ENCODE measurements around the gene ARL6IP5. TPM values are rescaled to one million over a fixed set of nuclear protein-coding genes. Genes with fewer than 3 reads are reported as not detected.

The ARL6IP5 gene
- total and polyA plus RNA-seq, 9 of the 15 experiments (the other 6 are each of a cell fraction or from before 2014, with no cell fraction given): 10.3 to 54.0 (median 12.7) TPM

DNA sequence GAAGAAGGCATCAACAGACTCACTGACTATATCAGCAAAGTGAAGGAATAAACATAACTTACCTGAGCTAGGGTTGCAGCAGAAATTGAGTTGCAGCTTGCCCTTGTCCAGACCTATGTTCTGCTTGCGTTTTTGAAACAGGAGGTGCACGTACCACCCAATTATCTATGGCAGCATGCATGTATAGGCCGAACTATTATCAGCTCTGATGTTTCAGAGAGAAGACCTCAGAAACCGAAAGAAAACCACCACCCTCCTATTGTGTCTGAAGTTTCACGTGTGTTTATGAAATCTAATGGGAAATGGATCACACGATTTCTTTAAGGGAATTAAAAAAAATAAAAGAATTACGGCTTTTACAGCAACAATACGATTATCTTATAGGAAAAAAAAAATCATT is 19.8 kb downstream of the ARL6IP5 start:
- Histone ChIP-seq H3K79me2 (ENCODE audit: control insufficient read depth, insufficient read depth, low read length) (no peaks in the 10 kb centered on the region), H3K27ac (ENCODE audit: extremely low read depth, low read depth, low read length) (no peak overlapping the region), H3K9ac (ENCODE audit: insufficient read depth in 1 of 2, low read depth in 2 of 2, low read length in 2 of 2) (no peak overlapping the region), H3K9me3 (replicated peaks; ENCODE audit: control insufficient read depth, insufficient read depth, low read depth, low read length) (no peaks in the 10 kb centered on the region), H3K36me3 (ENCODE audit: control insufficient read depth, insufficient read depth, low read length) (peaks cover 16% of the 10 kb centered on the region; the same call in 1 of the 3 replicates), H3K4me2 (ENCODE audit: insufficient read depth, low read length) (no peak overlapping the region), H4K20me1 (replicated peaks; ENCODE audit: control insufficient read depth, insufficient read depth, low read length) (no peaks in the 10 kb centered on the region), H3K4me1 (replicated peaks in 1 of 2; ENCODE audit: control insufficient read depth in 2 of 2, insufficient read depth in 2 of 2, low read length in 2 of 2) (peaks cover 0 to 15% of the 10 kb centered on the region in 2 experiments; a peak in 3 of 5 replicates), H2AFZ (ENCODE audit: low read depth, low read length) (no peak overlapping the region), H3K9me1 (ENCODE audit: control insufficient read depth, insufficient read depth, low read length) (no peaks in the 10 kb centered on the region), H3K4me3 (no peak overlapping the region), H3K27me3 (ENCODE audit: control insufficient read depth in 2 of 2, insufficient read depth in 2 of 2, low read length in 2 of 2) (no peaks in the 10 kb centered on the region)
- ATAC-seq: no peak
- in situ Hi-C loops (cut with MboI) (no loop called here), intact Hi-C loops (cut with micrococcal nuclease) (no loop called here)
- CTCF ChIA-PET (ENCODE audit: low intra/inter-chr PET ratio): no interaction called here
- POLR2A ChIA-PET: no interaction called here
- WGBS (ENCODE audit: insufficient coverage, low coverage, missing lambda C conversion rate): 47% methylated on average over 8 of the region's 8 CpGs
- no peak for DNase-seq (ENCODE audit: extremely low read depth in 1 of 4, low spot score in 3 of 4)
- no peak for FAIRE-seq
- BruUV-seq (replicated peaks): no TSS peak
- TF ChIP-seq MIER1 (IDR thresholded peaks at IDR 0.05; ENCODE audit: low read depth): no peak
- TF ChIP-seq SMAD4 (CRISPR knock-in tag; conservative IDR thresholded peaks at IDR 0.05): no peak
- no peak for TF ChIP-seq WHSC1 (IDR thresholded peaks at IDR 0.05; ENCODE audit: low read length)
- no peak for TF ChIP-seq ZNF551 (CRISPR knock-in tag; IDR thresholded peaks at IDR 0.05)
- no peak for TF ChIP-seq COPS2 (conservative IDR thresholded peaks at IDR 0.05)

DNA sequence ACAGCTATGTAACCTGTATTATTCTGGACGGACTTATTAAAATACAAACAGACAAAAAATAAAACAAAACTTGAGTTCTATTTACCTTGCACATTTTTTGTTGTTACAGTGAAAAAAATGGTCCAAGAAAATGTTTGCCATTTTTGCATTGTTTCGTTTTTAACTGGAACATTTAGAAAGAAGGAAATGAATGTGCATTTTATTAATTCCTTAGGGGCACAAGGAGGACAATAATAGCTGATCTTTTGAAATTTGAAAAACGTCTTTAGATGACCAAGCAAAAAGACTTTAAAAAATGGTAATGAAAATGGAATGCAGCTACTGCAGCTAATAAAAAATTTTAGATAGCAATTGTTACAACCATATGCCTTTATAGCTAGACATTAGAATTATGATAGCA is 20.6 kb downstream of the ARL6IP5 start:
- 38% methylated on average over 3 of the region's 3 CpGs for WGBS (ENCODE audit: insufficient coverage, low coverage, missing lambda C conversion rate)
- no peaks in the 10 kb centered on the region for H4K20me1 ChIP-seq (replicated peaks; ENCODE audit: control insufficient read depth, insufficient read depth, low read length)
- no peak for ATAC-seq
- TF ChIP-seq ZNF316 (IDR thresholded peaks at IDR 0.05) (peak; percentile 43; the same call in 1 of the 2 replicates), SMARCC2 (IDR thresholded peaks at IDR 0.05; ENCODE audit: low read depth) (no peak)
- CTCF ChIA-PET (ENCODE audit: low intra/inter-chr PET ratio): no interaction called here
- H3K27ac ChIP-seq (ENCODE audit: extremely low read depth, low read depth, low read length): no peak overlapping the region
- intact Hi-C loops (cut with micrococcal nuclease): no loop called here
- no peak overlapping the region for H3K4me2 ChIP-seq (ENCODE audit: insufficient read depth, low read length)
- H3K4me3 ChIP-seq: no peak overlapping the region
- no TSS peak for BruUV-seq (replicated peaks)
- no peaks in the 10 kb centered on the region for H3K9me3 ChIP-seq (replicated peaks; ENCODE audit: control insufficient read depth, insufficient read depth, low read depth, low read length)
- H3K27me3 ChIP-seq (ENCODE audit: control insufficient read depth in 2 of 2, insufficient read depth in 2 of 2, low read length in 2 of 2): no peaks in the 10 kb centered on the region
- peak; percentile 46 for FAIRE-seq
- peaks cover 0 to 15% of the 10 kb centered on the region in 2 experiments; a peak in 3 of 5 replicates for H3K4me1 ChIP-seq (replicated peaks in 1 of 2; ENCODE audit: control insufficient read depth in 2 of 2, insufficient read depth in 2 of 2, low read length in 2 of 2)
- H3K36me3 ChIP-seq (ENCODE audit: control insufficient read depth, insufficient read depth, low read length): peaks cover 16% of the 10 kb centered on the region; the same call in 1 of the 3 replicates
- no peak overlapping the region for H2AFZ ChIP-seq (ENCODE audit: low read depth, low read length)
- POLR2A ChIA-PET: interaction anchor here (0.6 to 1.2 kb wide), 2 partner anchors 21 to 190 kb away, joined by 3 to 4 read pairs; partner anchors contain the start of gene ARL6IP5
- H3K9me1 ChIP-seq (ENCODE audit: control insufficient read depth, insufficient read depth, low read length): no peaks in the 10 kb centered on the region
- in situ Hi-C loops (cut with MboI): no loop called here
- no peaks in the 10 kb centered on the region for H3K79me2 ChIP-seq (ENCODE audit: control insufficient read depth, insufficient read depth, low read length)
- no peak for DNase-seq (ENCODE audit: extremely low read depth in 1 of 4, low spot score in 3 of 4)
- H3K9ac ChIP-seq (ENCODE audit: insufficient read depth in 1 of 2, low read depth in 2 of 2, low read length in 2 of 2): no peak overlapping the region

All from K562 (cell line).